Thyroid gland (tissue), 4 donors: ENCODE results near the gene CACNA1E. TPM values are rescaled to one million over a fixed set of nuclear protein-coding genes. Genes with fewer than 3 reads are reported as not detected.

Source experiments
- DNase-seq, 2 donors: peaks; one replicate each; pipeline ENCODE4 v3.0.0-alpha.2; 2019
- H3K27ac ChIP-seq, 3 donors: fragments of 200-600 bp; sonication (generic); 1 replicate in 2 of 3; 2 replicates in 1 of 3; pipeline ENCODE4 v1.5.1; 2016 to 2019; ENCODE audit warnings: mild to moderate bottlenecking in 1 of 3, moderate library complexity in 1 of 3
- H3K27me3 ChIP-seq: fragments of 200-600 bp; sonication (generic); one replicate; pipeline ENCODE4 v1.5.1; 2019
- H3K36me3 ChIP-seq, 2 donors: fragments of 200-600 bp; sonication (generic); one replicate each; pipeline ENCODE4 v1.5.1; 2016 to 2019
- H3K4me1 ChIP-seq, 2 donors: fragments of 200-600 bp; sonication (generic); one replicate each; pipeline ENCODE4 v1.5.1; 2017 to 2019
- H3K4me3 ChIP-seq, 3 donors: fragments of 200-600 bp; sonication (generic); replicated peaks in 1 of 3; 1 replicate in 2 of 3; 2 replicates in 1 of 3; pipeline ENCODE4 v1.5.1; 2016; ENCODE audit warnings: mild to moderate bottlenecking in 1 of 3
- H3K9me3 ChIP-seq: fragments of 200-600 bp; sonication (generic); one replicate; pipeline ENCODE4 v1.5.1; 2017
- POLR2A ChIP-seq, 2 donors: fragments of 450-650 bp; IDR thresholded peaks; one replicate each; pipeline ENCODE4 v1.6.1; 2017; ENCODE audit warnings: antibody characterized with exemption in 2 of 2, mild to moderate bottlenecking in 2 of 2, moderate library complexity in 1 of 2
- WGBS, 2 donors: methylation state at CpG; one replicate each; pipeline ENCODE4 v1.1.5; 2017; 5-methylcytosine and 5-hydroxymethylcytosine counted together
- intact Hi-C: fragments of 100-400 bp; cut with DNase I; formaldehyde crosslinking; loops from one replicate; pipeline ENCODE4 v1.15.1; 2023
- total RNA-seq, 4 donors: library from RNA; depleted of rRNA; stranded (reverse); fragments of >200 nt; gene quantifications; one replicate each; pipeline ENCODE4 v1.2.3, GENCODE V29; 2016
- TF ChIP-seq, protein P1 (sequence below), 6 experiments: fragments of 200-600 bp in 3 of 6; fragments of 450-650 bp in 3 of 6; sonication (generic) in 3 of 6; IDR thresholded peaks; one replicate each; pipeline ENCODE4 v1.5.1; 2016 to 2019; ENCODE audit warnings: antibody characterized with exemption in 6 of 6, mild to moderate bottlenecking in 2 of 6, inconsistent platforms in 1 of 6, moderate library complexity in 1 of 6

Gene CACNA1E
- total RNA-seq, 4 donors from 2014 or later: under 0.01 to 0.46 (median 0.15) TPM

DNA sequence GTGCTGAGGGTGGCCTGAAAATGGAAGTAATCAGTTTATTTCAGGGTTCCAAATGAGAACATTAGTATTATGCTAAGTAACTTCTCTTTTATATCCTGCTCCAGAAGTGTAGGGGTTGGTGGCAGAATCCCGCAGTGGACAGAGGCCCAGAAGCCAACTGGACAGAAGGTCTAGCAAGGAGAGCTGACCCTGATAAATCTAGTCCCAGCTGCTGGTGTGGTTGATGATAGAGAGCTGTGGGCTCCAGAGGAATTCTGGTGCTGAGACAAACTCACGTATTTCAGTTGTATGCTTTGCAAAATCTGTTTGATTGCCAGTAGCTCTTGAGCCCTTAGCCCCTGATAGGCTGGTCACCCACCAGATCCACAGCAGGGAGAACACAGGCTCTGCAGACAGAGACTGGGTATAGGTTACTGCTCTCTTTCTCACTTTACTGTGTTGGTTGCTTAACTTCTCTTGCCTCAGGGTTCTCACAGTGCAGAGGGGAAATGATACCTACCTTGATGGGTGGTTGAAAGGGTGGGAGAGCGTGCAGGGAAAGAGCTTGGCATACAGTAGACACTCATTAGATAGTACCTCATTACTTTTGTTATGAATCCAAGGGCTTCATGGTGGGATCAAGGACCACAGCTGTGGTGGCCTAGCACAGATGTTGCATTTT is 29.6 kb upstream of the CACNA1E start:
- 70 to 95% methylated on average over 3 of the region's 3 CpGs for WGBS, 2 donors
- Histone ChIP-seq H3K27me3 (no peaks in the 10 kb centered on the region), H3K4me3 (no peak overlapping the region), H3K27ac (no peak overlapping the region), H3K9me3 (no peaks in the 10 kb centered on the region), H3K36me3 (no peaks in the 10 kb centered on the region), H3K4me1 (no peaks in the 10 kb centered on the region)
- DNase-seq: no peak
- intact Hi-C loops: no loop called here
- no peak for TF ChIP-seq POLR2A (IDR thresholded peaks at IDR 0.05)
- TF ChIP-seq, protein P1, sequence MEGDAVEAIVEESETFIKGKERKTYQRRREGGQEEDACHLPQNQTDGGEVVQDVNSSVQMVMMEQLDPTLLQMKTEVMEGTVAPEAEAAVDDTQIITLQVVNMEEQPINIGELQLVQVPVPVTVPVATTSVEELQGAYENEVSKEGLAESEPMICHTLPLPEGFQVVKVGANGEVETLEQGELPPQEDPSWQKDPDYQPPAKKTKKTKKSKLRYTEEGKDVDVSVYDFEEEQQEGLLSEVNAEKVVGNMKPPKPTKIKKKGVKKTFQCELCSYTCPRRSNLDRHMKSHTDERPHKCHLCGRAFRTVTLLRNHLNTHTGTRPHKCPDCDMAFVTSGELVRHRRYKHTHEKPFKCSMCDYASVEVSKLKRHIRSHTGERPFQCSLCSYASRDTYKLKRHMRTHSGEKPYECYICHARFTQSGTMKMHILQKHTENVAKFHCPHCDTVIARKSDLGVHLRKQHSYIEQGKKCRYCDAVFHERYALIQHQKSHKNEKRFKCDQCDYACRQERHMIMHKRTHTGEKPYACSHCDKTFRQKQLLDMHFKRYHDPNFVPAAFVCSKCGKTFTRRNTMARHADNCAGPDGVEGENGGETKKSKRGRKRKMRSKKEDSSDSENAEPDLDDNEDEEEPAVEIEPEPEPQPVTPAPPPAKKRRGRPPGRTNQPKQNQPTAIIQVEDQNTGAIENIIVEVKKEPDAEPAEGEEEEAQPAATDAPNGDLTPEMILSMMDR (IDR thresholded peaks at IDR 0.05): no peak

DNA sequence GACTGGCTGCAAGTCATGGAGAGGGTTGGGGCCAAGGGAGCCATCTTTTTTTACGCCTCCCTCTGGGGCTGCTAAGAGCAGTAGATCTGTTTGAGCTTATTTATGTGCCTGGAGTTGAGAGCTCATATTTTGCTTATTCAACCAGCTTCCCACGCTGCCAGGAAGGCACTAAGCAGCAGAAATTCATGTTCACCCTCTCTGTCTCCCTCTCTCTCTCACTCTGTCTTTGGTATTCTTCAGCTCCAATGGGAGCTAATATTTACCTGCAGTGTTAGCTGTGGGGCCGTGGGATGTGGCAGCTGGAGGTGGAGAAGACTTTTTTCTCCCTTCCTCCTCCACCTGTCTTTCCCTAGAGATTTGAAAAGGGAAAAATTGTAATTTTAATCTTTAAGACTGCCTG is 26.8 kb upstream of the CACNA1E start:
- no peak overlapping the region for H3K27ac ChIP-seq
- no peaks in the 10 kb centered on the region for H3K27me3 ChIP-seq
- DNase-seq: no peak
- H3K9me3 ChIP-seq: no peaks in the 10 kb centered on the region
- intact Hi-C loops: no loop called here
- H3K4me1 ChIP-seq: no peaks in the 10 kb centered on the region
- 61 to 71% methylated on average over 3 of the region's 3 CpGs for WGBS, 2 donors
- H3K36me3 ChIP-seq: no peaks in the 10 kb centered on the region
- no peak for TF ChIP-seq POLR2A (IDR thresholded peaks at IDR 0.05)
- TF ChIP-seq, protein P1 (IDR thresholded peaks at IDR 0.05): no peak
- H3K4me3 ChIP-seq: no peak overlapping the region

DNA sequence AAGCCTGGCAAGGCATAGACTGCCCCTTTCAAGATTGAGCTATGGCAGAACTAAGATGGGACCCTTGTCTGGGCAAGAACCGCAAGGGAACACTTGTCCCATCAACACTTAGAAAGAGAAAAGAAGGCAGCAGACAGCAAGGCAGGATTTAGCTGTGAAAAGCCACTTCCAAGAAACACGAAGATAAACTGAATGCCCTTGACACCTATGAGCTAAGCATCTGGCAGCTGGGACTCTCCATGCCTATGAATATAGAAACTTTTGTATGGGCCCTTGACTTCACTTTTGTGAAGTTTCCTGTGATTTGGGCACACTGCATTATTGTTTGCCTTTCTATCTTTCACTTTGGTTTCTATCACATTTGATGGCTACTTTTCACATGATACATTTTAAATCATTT is 24.9 kb upstream of the CACNA1E start:
- Histone ChIP-seq H3K27ac (no peak overlapping the region), H3K9me3 (no peaks in the 10 kb centered on the region), H3K4me3 (no peak overlapping the region), H3K4me1 (no peaks in the 10 kb centered on the region), H3K27me3 (no peaks in the 10 kb centered on the region), H3K36me3 (no peaks in the 10 kb centered on the region)
- intact Hi-C loops: no loop called here
- no peak for DNase-seq
- TF ChIP-seq, protein P1 (IDR thresholded peaks at IDR 0.05): no peak
- no peak for TF ChIP-seq POLR2A (IDR thresholded peaks at IDR 0.05)
- 69 to 83% methylated on average over 2 of the region's 2 CpGs for WGBS, 2 donors

DNA sequence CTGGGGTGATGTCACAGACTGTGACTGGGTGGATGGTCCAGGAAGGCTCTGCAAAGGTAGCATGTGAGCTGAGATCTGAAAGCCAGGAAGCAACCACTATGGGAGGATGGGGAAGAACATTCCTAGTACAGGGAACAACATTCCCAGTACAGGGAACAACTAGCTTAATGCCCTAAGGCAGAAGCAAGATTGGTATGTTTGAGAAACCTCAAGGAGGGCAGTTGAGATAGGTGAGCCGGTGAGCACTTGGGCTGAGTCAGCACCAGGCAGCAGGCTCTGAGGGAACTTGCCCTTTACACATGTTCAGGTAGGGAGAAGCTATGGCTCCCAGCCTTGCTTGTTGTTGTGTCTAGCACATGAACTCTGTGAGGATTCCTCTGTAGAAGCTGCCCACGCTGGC is 24.2 kb upstream of the CACNA1E start:
- intact Hi-C loops: no loop called here
- H3K9me3 ChIP-seq: no peaks in the 10 kb centered on the region
- H3K36me3 ChIP-seq: no peaks in the 10 kb centered on the region
- no peaks in the 10 kb centered on the region for H3K27me3 ChIP-seq
- no peaks in the 10 kb centered on the region for H3K4me1 ChIP-seq
- TF ChIP-seq, protein P1 (IDR thresholded peaks at IDR 0.05): no peak
- TF ChIP-seq POLR2A (IDR thresholded peaks at IDR 0.05): no peak
- 89 to 100% methylated on average over 1 to 2 of the region's 2 CpGs for WGBS, 2 donors
- no peak overlapping the region for H3K4me3 ChIP-seq
- no peak overlapping the region for H3K27ac ChIP-seq
- DNase-seq: no peak

DNA sequence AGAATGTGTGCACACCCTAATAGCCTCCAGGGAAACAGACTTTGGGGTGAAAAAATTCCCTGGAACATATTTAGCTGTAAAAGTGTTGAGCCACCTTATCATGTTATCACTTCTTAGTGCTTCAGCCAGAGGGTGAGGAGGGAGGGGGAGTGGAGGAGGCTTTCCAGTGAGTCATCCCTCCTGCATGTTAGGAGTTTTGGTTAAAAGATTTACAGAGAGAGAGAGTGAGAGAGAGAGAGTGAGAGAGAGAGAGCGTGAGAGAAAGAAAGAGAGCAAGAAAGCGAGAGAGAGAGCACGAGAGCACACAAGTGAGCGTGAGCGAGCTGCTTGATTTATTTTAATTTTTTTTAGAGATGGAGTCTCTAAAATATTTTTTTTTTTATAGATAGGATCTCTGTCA is 13.5 kb upstream of the CACNA1E start:
- no peak overlapping the region for H3K27ac ChIP-seq
- H3K9me3 ChIP-seq: no peaks in the 10 kb centered on the region
- H3K4me1 ChIP-seq: no peaks in the 10 kb centered on the region
- peak; percentile 9 to 35 for DNase-seq
- no peak overlapping the region for H3K4me3 ChIP-seq
- intact Hi-C loops: loop anchor here (10.0 kb wide), 2 partner anchors 205 to 955 kb away; no protein-coding TSS in a partner anchor
- no peaks in the 10 kb centered on the region for H3K36me3 ChIP-seq
- 74 to 77% methylated on average over 5 of the region's 5 CpGs for WGBS, 2 donors
- no peak for TF ChIP-seq POLR2A (IDR thresholded peaks at IDR 0.05)
- TF ChIP-seq, protein P1 (IDR thresholded peaks at IDR 0.05): peak in 1 of 6 experiments; percentile 4
- H3K27me3 ChIP-seq: no peaks in the 10 kb centered on the region
